GM12878 (cell line): Measurements from ENCODE around the gene MMP12.

ENCODE experiments used
- ZZZ3 ChIP-seq: IDR thresholded peaks from 2 replicates; pipeline ENCODE4 v1.6.1; 2011; ENCODE audit warnings: low read depth; ENCODE audit not compliant: control insufficient read depth, insufficient read length
- TF ChIP-seq, protein P1 (sequence below), 3 experiments: IDR thresholded peaks in 2 of 3; conservative IDR thresholded peaks in 1 of 3; 2 replicates each; pipeline ENCODE4 v1.5.1; 2011; ENCODE audit warnings: low read depth in 3 of 3, low read length in 3 of 3, mild to moderate bottlenecking in 3 of 3, control low read depth in 2 of 3, moderate library complexity in 2 of 3, inconsistent platforms in 1 of 3, mixed read lengths in 1 of 3; ENCODE audit not compliant: control insufficient read depth in 2 of 3, insufficient read depth in 1 of 3; ENCODE audit errors: extremely low read depth in 1 of 3

DNA sequence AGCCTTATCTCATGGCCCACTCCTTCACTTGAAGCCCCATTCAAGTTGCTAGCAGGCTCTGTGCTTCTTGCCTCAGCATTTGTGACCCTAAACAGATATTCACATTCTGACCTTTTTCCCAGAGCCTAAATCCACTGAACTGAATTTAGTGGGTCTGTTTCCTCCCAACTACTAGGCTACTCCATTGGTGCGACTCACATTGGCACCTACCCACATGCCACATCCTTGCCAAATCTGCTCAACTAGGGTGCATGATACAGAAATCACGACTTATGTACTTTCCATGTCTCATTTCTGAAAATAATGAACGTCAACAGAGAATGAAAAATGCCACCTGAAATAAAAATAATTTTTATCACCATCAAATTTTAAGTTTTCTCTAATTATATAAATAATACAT, 8.4 kb upstream of the MMP12 start:
- TF ChIP-seq, protein P1, sequence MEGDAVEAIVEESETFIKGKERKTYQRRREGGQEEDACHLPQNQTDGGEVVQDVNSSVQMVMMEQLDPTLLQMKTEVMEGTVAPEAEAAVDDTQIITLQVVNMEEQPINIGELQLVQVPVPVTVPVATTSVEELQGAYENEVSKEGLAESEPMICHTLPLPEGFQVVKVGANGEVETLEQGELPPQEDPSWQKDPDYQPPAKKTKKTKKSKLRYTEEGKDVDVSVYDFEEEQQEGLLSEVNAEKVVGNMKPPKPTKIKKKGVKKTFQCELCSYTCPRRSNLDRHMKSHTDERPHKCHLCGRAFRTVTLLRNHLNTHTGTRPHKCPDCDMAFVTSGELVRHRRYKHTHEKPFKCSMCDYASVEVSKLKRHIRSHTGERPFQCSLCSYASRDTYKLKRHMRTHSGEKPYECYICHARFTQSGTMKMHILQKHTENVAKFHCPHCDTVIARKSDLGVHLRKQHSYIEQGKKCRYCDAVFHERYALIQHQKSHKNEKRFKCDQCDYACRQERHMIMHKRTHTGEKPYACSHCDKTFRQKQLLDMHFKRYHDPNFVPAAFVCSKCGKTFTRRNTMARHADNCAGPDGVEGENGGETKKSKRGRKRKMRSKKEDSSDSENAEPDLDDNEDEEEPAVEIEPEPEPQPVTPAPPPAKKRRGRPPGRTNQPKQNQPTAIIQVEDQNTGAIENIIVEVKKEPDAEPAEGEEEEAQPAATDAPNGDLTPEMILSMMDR (IDR thresholded peaks at IDR 0.05 in 2 of 3, conservative IDR thresholded peaks at IDR 0.05 in 1 of 3; ENCODE audit: control insufficient read depth in 2 of 3, extremely low read depth in 1 of 3, insufficient read depth in 1 of 3, low read depth in 3 of 3, low read length in 3 of 3), result no peak
- no peak for TF ChIP-seq ZZZ3
